Measurements from ENCODE around the gene TMEM253. TPM values are rescaled to one million over a fixed set of nuclear protein-coding genes. Genes with fewer than 3 reads are reported as not detected.

Gene TMEM253
- total RNA-seq, 1 donor from 2014 or later, result not detected

DNA sequence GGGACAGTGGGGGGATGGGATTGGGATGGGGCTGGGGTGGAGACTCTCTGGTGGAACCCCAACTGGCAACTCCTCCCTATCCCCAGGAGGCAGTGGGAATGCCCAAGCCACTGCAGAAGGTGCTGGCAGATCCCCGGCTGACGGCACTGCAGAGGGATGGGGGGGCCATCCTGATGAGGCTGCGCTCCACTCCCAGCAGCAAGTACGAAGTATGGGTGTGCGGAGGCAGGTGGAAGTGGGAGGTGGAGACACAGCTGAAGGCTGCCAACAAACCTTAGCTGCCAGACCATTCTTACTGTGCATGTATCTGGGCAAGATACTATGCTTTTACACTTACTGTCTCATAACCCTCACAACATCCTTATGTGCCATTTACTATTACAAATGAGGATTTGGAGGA is 22.6 kb upstream of the TMEM253 start:
- DNase-seq (ENCODE audit: low read depth), result no peak
- TF ChIP-seq, protein P1, sequence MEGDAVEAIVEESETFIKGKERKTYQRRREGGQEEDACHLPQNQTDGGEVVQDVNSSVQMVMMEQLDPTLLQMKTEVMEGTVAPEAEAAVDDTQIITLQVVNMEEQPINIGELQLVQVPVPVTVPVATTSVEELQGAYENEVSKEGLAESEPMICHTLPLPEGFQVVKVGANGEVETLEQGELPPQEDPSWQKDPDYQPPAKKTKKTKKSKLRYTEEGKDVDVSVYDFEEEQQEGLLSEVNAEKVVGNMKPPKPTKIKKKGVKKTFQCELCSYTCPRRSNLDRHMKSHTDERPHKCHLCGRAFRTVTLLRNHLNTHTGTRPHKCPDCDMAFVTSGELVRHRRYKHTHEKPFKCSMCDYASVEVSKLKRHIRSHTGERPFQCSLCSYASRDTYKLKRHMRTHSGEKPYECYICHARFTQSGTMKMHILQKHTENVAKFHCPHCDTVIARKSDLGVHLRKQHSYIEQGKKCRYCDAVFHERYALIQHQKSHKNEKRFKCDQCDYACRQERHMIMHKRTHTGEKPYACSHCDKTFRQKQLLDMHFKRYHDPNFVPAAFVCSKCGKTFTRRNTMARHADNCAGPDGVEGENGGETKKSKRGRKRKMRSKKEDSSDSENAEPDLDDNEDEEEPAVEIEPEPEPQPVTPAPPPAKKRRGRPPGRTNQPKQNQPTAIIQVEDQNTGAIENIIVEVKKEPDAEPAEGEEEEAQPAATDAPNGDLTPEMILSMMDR (conservative IDR thresholded peaks at IDR 0.05; ENCODE audit: low read depth, low read length), result no peak
- no peak overlapping the region for H3K4me3 ChIP-seq (ENCODE audit: low read depth, low read length)

DNA sequence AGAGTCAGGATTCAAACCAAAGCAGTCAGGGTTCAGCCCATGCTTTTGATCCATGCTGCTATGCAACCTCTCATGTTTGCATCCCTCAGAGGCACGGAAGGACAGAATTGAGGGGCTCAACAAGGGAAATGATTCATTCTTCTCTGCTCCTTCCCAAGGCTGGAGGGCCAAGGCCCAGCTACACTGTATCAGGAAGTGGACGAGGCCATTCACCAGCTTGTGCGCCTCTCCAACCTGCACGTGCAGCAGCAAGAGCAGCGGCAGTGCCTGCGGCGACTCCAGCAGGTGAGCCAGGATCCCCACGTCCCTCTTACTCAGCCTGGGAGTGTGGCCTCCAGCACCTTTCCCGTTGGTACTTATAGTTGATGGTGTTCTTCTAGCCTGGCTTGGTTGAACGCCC is 22.1 kb upstream of the TMEM253 start:
- no peak for DNase-seq (ENCODE audit: low read depth)
- H3K4me3 ChIP-seq (ENCODE audit: low read depth, low read length), result no peak overlapping the region
- TF ChIP-seq, protein P1 (conservative IDR thresholded peaks at IDR 0.05; ENCODE audit: low read depth, low read length), result no peak

DNA sequence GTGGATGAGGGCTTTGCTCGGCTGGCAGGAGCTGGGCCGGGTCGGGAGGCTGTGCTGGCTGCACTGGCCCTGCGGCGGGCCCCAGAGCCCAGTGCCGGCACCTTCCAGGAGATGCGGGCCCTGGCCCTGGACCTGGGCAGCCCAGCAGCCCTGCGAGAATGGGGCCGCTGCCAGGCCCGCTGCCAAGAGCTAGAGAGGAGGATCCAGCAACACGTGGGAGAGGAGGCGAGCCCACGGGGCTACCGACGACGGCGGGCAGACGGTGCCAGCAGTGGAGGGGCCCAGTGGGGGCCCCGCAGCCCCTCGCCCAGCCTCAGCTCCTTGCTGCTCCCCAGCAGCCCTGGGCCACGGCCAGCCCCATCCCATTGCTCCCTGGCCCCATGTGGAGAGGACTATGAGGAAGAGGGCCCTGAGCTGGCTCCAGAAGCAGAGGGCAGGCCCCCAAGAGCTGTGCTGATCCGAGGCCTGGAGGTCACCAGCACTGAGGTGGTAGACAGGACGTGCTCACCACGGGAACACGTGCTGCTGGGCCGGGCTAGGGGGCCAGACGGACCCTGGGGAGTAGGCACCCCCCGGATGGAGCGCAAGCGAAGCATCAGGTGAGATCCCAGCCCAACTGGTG is 19.2 kb upstream of the TMEM253 start:
- no peak for DNase-seq (ENCODE audit: low read depth)
- TF ChIP-seq, protein P1 (conservative IDR thresholded peaks at IDR 0.05; ENCODE audit: low read depth, low read length), result no peak
- no peak overlapping the region for H3K4me3 ChIP-seq (ENCODE audit: low read depth, low read length)

DNA sequence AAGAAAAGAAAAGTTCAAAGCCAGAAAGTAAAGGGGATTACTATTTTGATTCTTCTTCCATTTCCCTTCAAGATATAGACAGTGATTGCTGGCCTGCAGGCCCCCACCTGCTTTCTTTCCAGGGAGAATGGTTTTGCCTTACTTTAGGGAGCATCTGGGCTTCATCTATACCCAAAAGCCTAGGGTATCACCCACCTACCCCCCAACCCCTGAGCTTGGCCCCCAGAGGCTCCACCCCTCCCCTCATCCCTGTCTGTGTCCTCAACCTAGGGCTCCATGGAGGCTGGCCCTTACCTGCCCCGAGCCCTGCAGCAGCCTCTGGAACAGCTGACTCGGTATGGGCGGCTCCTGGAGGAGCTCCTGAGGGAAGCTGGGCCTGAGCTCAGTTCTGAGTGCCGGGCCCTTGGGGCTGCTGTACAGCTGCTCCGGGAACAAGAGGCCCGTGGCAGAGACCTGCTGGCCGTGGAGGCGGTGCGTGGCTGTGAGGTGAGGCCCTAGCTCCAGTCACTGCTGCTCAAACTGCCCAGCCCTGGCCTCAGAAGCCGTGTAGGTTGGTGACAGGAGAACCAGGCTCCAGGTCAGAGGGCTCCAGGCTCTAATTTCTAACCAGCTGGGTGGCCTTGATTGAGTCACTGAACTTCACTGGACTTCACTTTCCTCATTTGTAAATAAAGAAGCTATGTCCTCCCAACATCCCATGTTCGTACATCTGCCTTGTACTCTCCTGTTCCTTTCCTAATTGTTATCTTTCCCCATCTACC is 17.1 kb upstream of the TMEM253 start:
- no peak for DNase-seq (ENCODE audit: low read depth)
- TF ChIP-seq, protein P1 (conservative IDR thresholded peaks at IDR 0.05; ENCODE audit: low read depth, low read length), result no peak
- H3K4me3 ChIP-seq (ENCODE audit: low read depth, low read length), result no peak overlapping the region

DNA sequence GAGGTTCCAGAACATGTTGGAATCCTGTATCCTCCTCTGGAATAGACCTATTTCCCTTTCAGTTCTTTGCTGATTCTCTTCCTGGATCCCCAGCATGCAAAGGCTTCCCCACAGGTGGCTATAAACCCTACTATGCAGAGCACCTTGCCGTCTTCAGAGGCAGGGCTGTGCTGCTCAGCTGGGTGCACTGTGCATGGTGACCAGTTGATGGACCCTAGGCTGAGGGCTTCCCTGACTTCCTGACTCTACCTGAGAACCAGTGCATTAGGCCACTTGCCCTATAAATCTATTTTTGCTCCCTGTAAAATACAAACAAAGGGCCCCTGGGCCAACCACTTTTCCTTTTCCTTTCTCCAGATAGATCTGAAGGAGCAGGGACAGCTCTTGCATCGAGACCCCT is 16.5 kb upstream of the TMEM253 start:
- no peak overlapping the region for H3K4me3 ChIP-seq (ENCODE audit: low read depth, low read length)
- DNase-seq (ENCODE audit: low read depth), result no peak
- TF ChIP-seq, protein P1 (conservative IDR thresholded peaks at IDR 0.05; ENCODE audit: low read depth, low read length), result no peak

DNA sequence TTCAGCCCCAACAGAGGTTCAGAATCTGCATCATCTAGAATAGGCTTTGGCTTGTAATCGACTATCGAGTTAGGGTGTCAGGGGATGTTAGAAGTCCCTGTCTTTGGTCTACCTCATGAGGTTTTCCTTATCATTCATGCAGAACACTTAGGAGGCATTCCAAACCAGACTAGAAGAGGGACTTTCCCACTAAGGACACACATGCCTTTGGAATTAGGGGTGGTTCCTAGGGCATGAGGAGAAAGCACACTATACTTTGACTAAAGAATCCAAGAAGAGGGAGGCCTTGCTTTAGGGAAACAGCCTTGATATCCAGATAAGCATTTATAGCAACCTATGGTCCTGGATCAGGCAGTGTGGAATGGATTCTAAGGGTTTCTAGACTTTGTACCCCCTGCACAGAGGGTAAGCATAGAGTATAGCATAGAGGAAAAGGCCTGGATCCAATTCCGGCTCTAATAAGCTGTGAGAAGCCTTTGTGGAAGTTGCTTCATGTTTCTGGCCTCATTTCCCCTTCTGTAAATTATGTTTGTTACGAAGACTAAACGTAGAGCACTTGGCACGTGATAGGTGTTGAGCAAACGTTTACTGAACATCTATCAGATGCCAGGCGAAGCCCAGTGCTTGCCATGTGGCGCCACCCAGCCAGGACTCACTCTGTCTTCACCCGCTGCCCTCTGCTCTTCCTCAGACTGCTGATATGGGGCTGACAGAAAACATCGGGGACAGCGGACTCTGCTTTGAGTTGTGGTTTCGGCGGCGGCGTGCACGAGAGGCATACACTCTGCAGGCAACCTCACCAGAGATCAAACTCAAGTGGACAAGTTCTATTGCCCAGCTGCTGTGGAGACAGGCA is 15.6 kb upstream of the TMEM253 start:
- TF ChIP-seq, protein P1 (conservative IDR thresholded peaks at IDR 0.05; ENCODE audit: low read depth, low read length), result no peak
- DNase-seq (ENCODE audit: low read depth), result peak; percentile 89

More for the DNA sequence above, 15.6 kb upstream of the TMEM253 start:
- no peak overlapping the region for H3K4me3 ChIP-seq (ENCODE audit: low read depth, low read length)

All from epithelial cell of proximal tubule (primary cell).